ENCODE measurements around the gene PDE4B. TPM values are rescaled to one million over a fixed set of nuclear protein-coding genes. Genes with fewer than 3 reads are reported as not detected.

Gene PDE4B
- 44.1 and 71.8 TPM in 2 replicates for total RNA-seq

DNA sequence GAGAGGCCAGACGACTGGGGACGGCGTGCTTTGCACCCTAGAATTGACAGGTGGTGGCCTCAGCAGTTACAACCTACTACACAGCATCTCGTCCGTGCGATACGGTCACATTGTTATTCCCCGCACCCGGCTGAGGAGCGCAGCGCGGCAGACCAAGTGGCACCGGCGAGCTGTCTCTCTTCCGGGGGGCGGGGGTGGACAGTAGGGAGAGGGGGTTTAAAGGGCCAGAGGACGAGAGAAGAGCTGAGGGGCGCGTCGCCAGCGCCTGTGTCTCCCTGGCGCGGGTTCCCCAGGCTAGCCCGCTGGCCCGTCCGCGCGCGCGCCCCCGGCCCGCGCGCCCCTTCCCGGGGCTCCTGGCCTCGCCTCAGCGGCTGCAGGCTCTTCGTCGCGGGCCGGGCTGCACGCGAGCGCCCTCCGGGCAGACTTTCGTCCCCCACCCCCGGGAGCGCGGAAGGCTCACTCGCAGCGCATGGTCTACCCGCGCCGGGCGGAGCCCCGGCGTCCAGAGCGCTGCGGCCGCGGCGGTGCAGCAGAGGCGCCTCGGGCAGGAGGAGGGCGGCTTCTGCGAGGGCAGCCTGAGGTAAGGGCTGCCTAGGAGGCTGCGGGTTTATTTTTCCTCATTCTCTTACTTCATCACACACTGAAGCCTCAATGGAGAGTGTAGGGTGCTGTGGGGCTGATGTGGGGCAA, at the start of gene PDE4B:
Gene PDE4B, plus strand, starts transcription at position 227 of the 690 bp plus-strand sequence.

Data from endothelial cell of coronary artery (primary cell).